A673 (cell line): ENCODE data around the gene PPFIBP1. TPM values are rescaled to one million over a fixed set of nuclear protein-coding genes. Genes with fewer than 3 reads are reported as not detected.

Experiments
- BruUV-seq: library from RNA; stranded (reverse); fragments of 400-500 nt; replicated peaks from 2 replicates; lab custom pipeline; 2021; lab: Mats Ljungman, UMichigan
- CTCF ChIA-PET: fragments of 300-600 bp; sonication (Branson Sonifier 250); formaldehyde crosslinking; loops from one replicate; lab custom pipeline; 2022; ENCODE audit warnings: antibody characterized with exemption; lab: Charles Lee
- POLR2A ChIA-PET: fragments of 300-600 bp; sonication (Branson Sonifier 250); formaldehyde crosslinking; loops from one replicate; lab custom pipeline; 2022; ENCODE audit warnings: antibody characterized with exemption; ENCODE audit not compliant: low non-redundant PET; lab: Charles Lee
- DNase-seq: peaks from one replicate; pipeline ENCODE4 v3.0.0-alpha.2; 2015; ENCODE audit warnings: low spot score
- H3K27ac ChIP-seq: fragments of 200-600 bp; sonication (generic); 2 replicates; pipeline ENCODE4 v1.5.1; 2016; ENCODE audit warnings: mixed run types, low read depth, mild to moderate bottlenecking, mixed read lengths, antibody characterized with exemption, low read length; ENCODE audit not compliant: poor library complexity, severe bottlenecking
- H3K27me3 ChIP-seq: fragments of 200-600 bp; sonication (generic); replicated peaks from 2 replicates; pipeline ENCODE4 v1.6.1; 2017; ENCODE audit warnings: mixed run types, low read depth, mild to moderate bottlenecking, mixed read lengths, antibody characterized with exemption, low read length; ENCODE audit not compliant: insufficient read depth, poor library complexity
- H3K36me3 ChIP-seq: fragments of 200-600 bp; sonication (generic); 2 replicates; pipeline ENCODE4 v1.6.1; 2016; ENCODE audit warnings: mixed run types, mild to moderate bottlenecking, mixed read lengths, antibody characterized with exemption, low read length; ENCODE audit not compliant: insufficient read depth, poor library complexity, severe bottlenecking
- H3K4me1 ChIP-seq: fragments of 200-600 bp; sonication (generic); 2 replicates; pipeline ENCODE4 v1.6.1; 2017; ENCODE audit warnings: mixed run types, mild to moderate bottlenecking, mixed read lengths, antibody characterized with exemption, low read length; ENCODE audit not compliant: insufficient read depth, poor library complexity, severe bottlenecking
- H3K4me3 ChIP-seq: fragments of 200-600 bp; sonication (generic); 2 replicates; pipeline ENCODE4 v1.5.1; 2016; ENCODE audit warnings: low read depth, mixed run types, mild to moderate bottlenecking, mixed read lengths, low read length; ENCODE audit not compliant: poor library complexity, severe bottlenecking
- H3K9me3 ChIP-seq: fragments of 200-600 bp; sonication (generic); 2 replicates; pipeline ENCODE4 v1.6.1; 2016; ENCODE audit warnings: mixed run types, low read depth, mild to moderate bottlenecking, mixed read lengths, antibody characterized with exemption, low read length; ENCODE audit not compliant: poor library complexity, severe bottlenecking
- EZH2 ChIP-seq: fragments of 200-600 bp; sonication (generic); IDR thresholded peaks from 2 replicates; pipeline ENCODE4 v1.6.1; 2017; ENCODE audit warnings: borderline replicate concordance, low read depth, mild to moderate bottlenecking, mixed read lengths, antibody characterized with exemption, low read length; ENCODE audit not compliant: poor library complexity, severe bottlenecking
- intact Hi-C: fragments of 100-400 bp; cut with micrococcal nuclease; formaldehyde crosslinking; loops from one replicate; pipeline ENCODE4 v1.10.0; 2022; ENCODE audit not compliant: unreplicated experiment
- total RNA-seq: library from RNA; stranded (reverse); gene quantifications from 2 replicates; pipeline ENCODE4 v1.2.3, GENCODE V29; 2021
- TF ChIP-seq, protein P1 (sequence below): fragments of 300-800, 200-600 bp; sonication (generic); conservative IDR thresholded peaks from 2 replicates; pipeline ENCODE4 v1.5.1; 2017; ENCODE audit warnings: low read depth, mild to moderate bottlenecking, antibody characterized with exemption, low read length, moderate library complexity, mixed read lengths

The PPFIBP1 gene
- total RNA-seq, 1 experiment from 2014 or later = 41.2 TPM

DNA sequence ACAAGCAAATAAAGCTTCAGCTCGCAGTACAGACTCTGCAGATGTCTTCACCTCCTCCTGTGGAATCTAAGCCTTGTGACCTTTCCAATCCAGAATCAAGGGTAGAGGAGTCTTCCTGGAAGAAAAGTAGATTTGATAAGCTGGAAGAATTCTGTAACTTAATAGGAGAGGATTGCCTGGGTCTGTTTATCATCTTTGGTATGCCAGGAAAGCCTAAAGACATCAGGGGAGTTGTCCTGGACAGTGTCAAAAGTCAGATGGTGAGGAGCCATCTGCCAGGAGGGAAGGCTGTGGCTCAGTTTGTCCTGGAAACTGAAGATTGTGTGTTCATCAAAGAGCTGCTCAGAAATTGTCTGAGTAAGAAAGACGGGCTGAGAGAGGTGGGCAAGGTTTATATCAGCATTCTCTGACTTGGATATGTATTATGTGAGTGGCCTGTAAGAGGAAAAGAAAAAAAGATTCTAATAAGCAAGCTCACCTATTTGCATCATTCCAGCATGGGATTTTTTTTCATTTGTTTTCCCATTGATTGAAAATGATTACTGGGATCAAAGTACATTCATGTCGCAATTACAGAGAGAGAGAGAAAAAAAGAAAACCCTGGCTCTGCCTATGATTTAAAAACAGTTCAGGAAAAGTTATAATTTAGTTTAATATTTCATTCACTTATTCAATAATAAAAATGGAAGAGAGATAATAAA, 173.0 kb downstream of the PPFIBP1 start:
- Histone ChIP-seq H3K9me3 (no peaks in the 10 kb centered on the region), H3K27me3 (no peaks in the 10 kb centered on the region), H3K4me3 (no peak overlapping the region), H3K27ac (no peak overlapping the region), H3K4me1 (no peaks in the 10 kb centered on the region), H3K36me3 (no peaks in the 10 kb centered on the region)
- CTCF ChIA-PET = no interaction called here
- POLR2A ChIA-PET = no interaction called here
- intact Hi-C loops = no loop called here
- BruUV-seq = no TSS peak
- TF ChIP-seq EZH2 = no peak
- TF ChIP-seq, protein P1, sequence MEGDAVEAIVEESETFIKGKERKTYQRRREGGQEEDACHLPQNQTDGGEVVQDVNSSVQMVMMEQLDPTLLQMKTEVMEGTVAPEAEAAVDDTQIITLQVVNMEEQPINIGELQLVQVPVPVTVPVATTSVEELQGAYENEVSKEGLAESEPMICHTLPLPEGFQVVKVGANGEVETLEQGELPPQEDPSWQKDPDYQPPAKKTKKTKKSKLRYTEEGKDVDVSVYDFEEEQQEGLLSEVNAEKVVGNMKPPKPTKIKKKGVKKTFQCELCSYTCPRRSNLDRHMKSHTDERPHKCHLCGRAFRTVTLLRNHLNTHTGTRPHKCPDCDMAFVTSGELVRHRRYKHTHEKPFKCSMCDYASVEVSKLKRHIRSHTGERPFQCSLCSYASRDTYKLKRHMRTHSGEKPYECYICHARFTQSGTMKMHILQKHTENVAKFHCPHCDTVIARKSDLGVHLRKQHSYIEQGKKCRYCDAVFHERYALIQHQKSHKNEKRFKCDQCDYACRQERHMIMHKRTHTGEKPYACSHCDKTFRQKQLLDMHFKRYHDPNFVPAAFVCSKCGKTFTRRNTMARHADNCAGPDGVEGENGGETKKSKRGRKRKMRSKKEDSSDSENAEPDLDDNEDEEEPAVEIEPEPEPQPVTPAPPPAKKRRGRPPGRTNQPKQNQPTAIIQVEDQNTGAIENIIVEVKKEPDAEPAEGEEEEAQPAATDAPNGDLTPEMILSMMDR = no peak
- no peak for DNase-seq

DNA sequence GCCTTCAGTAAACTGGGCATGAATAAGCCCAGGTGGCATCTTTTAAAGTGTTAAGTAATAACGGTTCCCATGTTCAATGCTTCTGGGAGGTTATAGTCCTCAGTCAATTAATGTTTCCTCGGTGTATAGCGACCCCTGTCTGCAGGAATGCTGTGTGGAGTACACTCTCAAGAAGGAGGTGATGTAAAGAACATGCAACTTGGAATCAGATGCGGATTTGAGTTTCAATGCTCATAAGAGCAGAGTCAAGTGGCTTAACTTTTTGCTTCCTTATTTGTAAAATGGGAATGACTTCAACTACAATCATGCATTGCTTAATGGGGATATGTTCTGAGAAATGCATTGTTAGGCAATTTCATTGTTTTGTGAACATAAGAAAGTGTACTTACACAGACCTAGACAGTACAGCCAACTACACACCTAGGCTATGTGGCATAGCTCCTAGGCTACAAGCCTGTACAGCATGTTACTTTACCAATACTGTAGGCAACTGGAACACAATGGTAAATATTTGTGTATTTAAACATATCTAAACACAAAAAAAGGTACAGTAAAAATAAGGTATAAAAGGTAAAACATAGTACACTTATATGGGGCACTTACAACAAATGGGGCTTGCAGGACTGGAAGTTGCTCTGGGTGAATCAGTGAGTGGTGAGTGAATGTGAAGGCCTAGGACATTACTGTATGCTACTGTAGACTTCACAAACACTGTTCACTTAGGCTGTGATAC, 179.9 kb downstream of the PPFIBP1 start:
- Histone ChIP-seq H3K4me3 (no peak overlapping the region), H3K27ac (peak overlapping the region; percentile 17), H3K4me1 (no peaks in the 10 kb centered on the region), H3K9me3 (no peaks in the 10 kb centered on the region), H3K36me3 (no peaks in the 10 kb centered on the region), H3K27me3 (no peaks in the 10 kb centered on the region)
- TF ChIP-seq, protein P1 = peak; percentile 94
- no peak for TF ChIP-seq EZH2
- DNase-seq = peak; percentile 89
- ChIA-PET POLR2A (no interaction called here), CTCF (interaction anchor here (1.1 kb wide), 1 partner anchor 279 kb away, joined by 3 read pairs; no protein-coding TSS in a partner anchor)
- no TSS peak for BruUV-seq
- intact Hi-C loops = loop anchor here (5.0 to 10.0 kb wide), 2 partner anchors 282 to 689 kb away; partner anchors contain the start of gene TM7SF3

DNA sequence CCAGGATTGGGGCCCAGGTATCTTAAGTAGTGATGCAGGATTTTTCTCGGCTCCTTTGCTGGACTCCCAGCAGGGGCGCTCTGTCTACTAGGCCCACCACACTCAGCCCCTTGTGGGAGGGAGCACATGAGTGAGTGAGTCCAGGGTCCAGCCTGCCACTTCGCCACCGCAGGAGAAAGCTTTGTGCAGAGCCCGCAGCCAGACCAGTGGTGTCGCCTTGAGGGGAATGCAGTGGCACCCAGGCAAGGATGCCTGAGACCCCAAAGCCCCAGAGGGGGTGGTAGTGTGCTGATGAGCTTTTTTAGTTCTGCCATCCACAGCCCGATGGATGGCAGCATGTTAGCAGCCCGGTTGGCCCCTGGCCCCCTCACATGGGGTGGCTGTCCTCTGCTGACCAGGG, 181.3 kb downstream of the PPFIBP1 start:
- Histone ChIP-seq H3K4me3 (no peak overlapping the region), H3K27me3 (no peaks in the 10 kb centered on the region), H3K4me1 (no peaks in the 10 kb centered on the region), H3K9me3 (no peaks in the 10 kb centered on the region), H3K36me3 (no peaks in the 10 kb centered on the region), H3K27ac (no peak overlapping the region)
- DNase-seq = no peak
- BruUV-seq = no TSS peak
- ChIA-PET CTCF (no interaction called here), POLR2A (no interaction called here)
- TF ChIP-seq, protein P1 = no peak
- no peak for TF ChIP-seq EZH2
- intact Hi-C loops = loop anchor here (10.0 kb wide), 1 partner anchor 690 kb away; the partner anchor contains the start of gene TM7SF3
